IMR-90 (cell line): ENCODE measurements around the gene DAPL1.
A peak's percentile ranks its signal among the peaks of the same experiment; 100 is the strongest.

Experiments used
- CEBPB ChIP-seq: IDR thresholded peaks from 2 replicates; pipeline ENCODE4 v1.6.1; 2012; ENCODE audit warnings: low read depth, low read length, improper control_type of control experiment
- FOS ChIP-seq: fragments of 150-350 bp; IDR thresholded peaks from 2 replicates; pipeline ENCODE4 v1.6.1; 2016; ENCODE audit warnings: low read depth, low read length
- MAFK ChIP-seq: IDR thresholded peaks from 2 replicates; pipeline ENCODE4 v1.6.1; 2012; ENCODE audit warnings: low read depth, low read length, improper control_type of control experiment
- POLR2A ChIP-seq: IDR thresholded peaks from 2 replicates; pipeline ENCODE4 v1.6.1; 2012; ENCODE audit warnings: mild to moderate bottlenecking, low read depth, low read length
- RFX5 ChIP-seq: IDR thresholded peaks from 2 replicates; pipeline ENCODE4 v1.8.0; 2012; ENCODE audit warnings: low read depth, mild to moderate bottlenecking, low read length, moderate library complexity
- SMC3 ChIP-seq: fragments of 150-350 bp; IDR thresholded peaks from 2 replicates; pipeline ENCODE4 v1.6.1; 2016; ENCODE audit warnings: low read depth, mild to moderate bottlenecking, antibody characterized with exemption, low read length, moderate library complexity
- TF ChIP-seq, protein P1 (sequence below): conservative IDR thresholded peaks from 2 replicates; pipeline ENCODE4 v1.5.1; 2012; ENCODE audit warnings: mild to moderate bottlenecking, low read depth, low read length, improper control_type of control experiment

DNA sequence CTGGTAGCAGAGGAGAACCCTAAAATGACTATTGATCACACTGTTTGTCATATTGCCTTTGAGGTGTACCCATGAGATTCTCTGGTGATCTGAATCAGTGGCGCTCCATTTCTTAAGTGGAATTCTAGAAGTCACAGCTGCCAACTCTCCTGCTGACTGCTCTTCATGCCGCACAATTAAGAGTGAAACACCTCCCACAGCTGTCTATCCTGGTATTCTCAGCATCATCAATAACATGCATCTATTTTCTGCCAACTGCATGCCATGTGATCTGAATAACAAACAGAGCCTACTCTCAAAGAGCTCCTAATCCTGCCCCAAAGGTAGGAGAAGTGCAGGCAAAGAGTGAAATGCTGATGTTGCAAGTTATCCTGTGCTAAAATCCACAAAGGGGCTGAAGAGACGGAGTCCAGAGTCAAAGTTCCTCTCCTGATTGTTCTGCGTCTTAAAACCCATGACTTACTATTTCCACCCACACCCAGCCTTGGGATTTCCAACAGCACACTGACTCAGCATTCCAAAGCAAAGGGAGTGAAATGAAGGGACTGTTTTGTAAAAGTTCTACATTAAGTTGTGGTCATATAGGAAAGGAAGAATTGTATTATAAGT, 13.7 kb upstream of the DAPL1 start:
- TF ChIP-seq, protein P1, sequence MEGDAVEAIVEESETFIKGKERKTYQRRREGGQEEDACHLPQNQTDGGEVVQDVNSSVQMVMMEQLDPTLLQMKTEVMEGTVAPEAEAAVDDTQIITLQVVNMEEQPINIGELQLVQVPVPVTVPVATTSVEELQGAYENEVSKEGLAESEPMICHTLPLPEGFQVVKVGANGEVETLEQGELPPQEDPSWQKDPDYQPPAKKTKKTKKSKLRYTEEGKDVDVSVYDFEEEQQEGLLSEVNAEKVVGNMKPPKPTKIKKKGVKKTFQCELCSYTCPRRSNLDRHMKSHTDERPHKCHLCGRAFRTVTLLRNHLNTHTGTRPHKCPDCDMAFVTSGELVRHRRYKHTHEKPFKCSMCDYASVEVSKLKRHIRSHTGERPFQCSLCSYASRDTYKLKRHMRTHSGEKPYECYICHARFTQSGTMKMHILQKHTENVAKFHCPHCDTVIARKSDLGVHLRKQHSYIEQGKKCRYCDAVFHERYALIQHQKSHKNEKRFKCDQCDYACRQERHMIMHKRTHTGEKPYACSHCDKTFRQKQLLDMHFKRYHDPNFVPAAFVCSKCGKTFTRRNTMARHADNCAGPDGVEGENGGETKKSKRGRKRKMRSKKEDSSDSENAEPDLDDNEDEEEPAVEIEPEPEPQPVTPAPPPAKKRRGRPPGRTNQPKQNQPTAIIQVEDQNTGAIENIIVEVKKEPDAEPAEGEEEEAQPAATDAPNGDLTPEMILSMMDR, result no peak
- TF ChIP-seq RFX5, result no peak
- TF ChIP-seq MAFK, result peak; percentile 62
- TF ChIP-seq POLR2A, result no peak
- no peak for TF ChIP-seq CEBPB
- TF ChIP-seq FOS, result no peak
- no peak for TF ChIP-seq SMC3
